Measurements from ENCODE around the gene DLG1.

GRCh38 chr3:197212290-197212689 lies 86.1 kb downstream of the DLG1 start:
- TF ChIP-seq, protein P1, sequence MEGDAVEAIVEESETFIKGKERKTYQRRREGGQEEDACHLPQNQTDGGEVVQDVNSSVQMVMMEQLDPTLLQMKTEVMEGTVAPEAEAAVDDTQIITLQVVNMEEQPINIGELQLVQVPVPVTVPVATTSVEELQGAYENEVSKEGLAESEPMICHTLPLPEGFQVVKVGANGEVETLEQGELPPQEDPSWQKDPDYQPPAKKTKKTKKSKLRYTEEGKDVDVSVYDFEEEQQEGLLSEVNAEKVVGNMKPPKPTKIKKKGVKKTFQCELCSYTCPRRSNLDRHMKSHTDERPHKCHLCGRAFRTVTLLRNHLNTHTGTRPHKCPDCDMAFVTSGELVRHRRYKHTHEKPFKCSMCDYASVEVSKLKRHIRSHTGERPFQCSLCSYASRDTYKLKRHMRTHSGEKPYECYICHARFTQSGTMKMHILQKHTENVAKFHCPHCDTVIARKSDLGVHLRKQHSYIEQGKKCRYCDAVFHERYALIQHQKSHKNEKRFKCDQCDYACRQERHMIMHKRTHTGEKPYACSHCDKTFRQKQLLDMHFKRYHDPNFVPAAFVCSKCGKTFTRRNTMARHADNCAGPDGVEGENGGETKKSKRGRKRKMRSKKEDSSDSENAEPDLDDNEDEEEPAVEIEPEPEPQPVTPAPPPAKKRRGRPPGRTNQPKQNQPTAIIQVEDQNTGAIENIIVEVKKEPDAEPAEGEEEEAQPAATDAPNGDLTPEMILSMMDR (IDR thresholded peaks at IDR 0.05 in 2 of 3, conservative IDR thresholded peaks at IDR 0.05 in 1 of 3; ENCODE audit: borderline replicate concordance in 1 of 3, insufficient read depth in 1 of 3, low read depth in 2 of 3, low read length in 2 of 3): no peak
- no peak for TF ChIP-seq CEBPB (IDR thresholded peaks at IDR 0.05; ENCODE audit: low read depth)
- TF ChIP-seq REST (IDR thresholded peaks at IDR 0.05; ENCODE audit: low read depth): no peak
- no peak for TF ChIP-seq EZH2phosphoT487 (IDR thresholded peaks at IDR 0.05; ENCODE audit: borderline replicate concordance)
- TF ChIP-seq EGR1 (IDR thresholded peaks at IDR 0.05; ENCODE audit: low read depth): no peak
- no peak for TF ChIP-seq POLR2A (IDR thresholded peaks at IDR 0.05; ENCODE audit: borderline replicate concordance, extremely low read depth, insufficient read depth, insufficient read length)
- no peak for TF ChIP-seq EZH2 (IDR thresholded peaks at IDR 0.05)
- TF ChIP-seq POLR2AphosphoS5 (IDR thresholded peaks at IDR 0.05; ENCODE audit: low read depth, low read length): no peak
- TF ChIP-seq JUND (IDR thresholded peaks at IDR 0.05): no peak
- TF ChIP-seq MAX (IDR thresholded peaks at IDR 0.05): no peak

Measured in HCT116 (cell line).